Measurements from ENCODE around the gene WHAMM. TPM values are rescaled to one million over a fixed set of nuclear protein-coding genes. Genes with fewer than 3 reads are reported as not detected.
"Not testable (repeated sequence)": the region's sequence is repeated elsewhere in the genome, so short reads cannot be mapped to it uniquely, and the experiment has no call there.

The WHAMM gene
- polyA plus RNA-seq, 3 donors = 9.6 to 18.4 (median 11.4) TPM

DNA sequence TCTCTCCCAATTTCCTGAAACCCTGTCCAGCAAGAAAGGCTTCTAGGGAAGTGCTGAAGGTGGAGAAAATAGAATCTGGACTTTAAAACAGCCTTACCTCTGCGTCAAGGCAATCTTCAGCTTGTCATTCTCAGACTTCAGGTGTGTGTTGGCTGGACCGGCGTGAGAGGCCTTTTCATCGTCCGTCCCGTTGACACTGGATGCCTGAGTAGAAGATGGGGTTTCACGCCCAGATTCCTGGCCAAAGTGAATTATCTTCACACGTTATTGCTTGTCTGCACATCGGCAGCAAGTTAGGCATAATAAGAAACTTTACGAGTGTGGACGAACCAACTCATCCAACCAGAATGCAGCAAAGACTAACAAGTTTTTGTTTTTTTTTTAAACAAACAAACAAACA, 49.5 kb downstream of the WHAMM start:
- DNase-seq = no peak

DNA sequence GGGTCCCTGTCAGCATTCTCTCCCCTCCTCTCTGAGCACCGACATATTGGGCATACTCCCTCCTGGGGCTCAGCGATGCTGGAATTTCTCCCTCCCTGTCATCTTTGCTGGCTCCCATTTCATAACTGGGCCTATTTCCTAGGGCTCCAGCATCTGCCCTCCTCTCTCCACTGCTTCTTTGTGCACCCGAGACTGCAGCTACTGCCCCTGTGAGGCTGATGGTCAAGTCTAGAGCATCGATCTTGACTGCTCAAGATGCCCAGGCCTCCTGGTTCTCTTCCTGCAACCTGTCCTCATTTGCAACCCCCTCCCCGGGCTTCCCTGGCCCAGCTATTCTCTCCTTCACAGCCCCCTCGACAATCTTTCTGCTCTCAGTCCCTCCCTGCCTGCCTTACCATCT, 53.5 kb downstream of the WHAMM start:
- no peak for DNase-seq

DNA sequence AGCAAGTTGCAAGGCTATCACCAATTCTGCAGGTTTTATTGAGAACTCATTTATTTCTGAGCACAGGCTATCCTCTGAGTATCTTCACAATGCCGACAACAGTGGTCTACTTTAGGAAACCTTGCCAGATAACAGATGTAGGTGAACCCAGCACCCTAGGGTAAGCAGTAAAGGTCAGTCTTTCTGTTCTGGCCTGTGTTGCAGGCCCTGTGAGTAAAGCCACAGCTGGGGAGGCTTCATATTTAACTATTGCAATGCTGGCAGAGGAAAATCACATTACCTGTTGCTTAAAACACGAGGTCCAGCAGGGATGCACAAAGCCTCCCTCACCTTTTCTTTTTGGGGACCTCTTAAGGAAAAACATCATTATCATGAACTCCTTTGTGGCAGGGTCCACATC, 55.5 kb downstream of the WHAMM start:
- no peak for DNase-seq

DNA sequence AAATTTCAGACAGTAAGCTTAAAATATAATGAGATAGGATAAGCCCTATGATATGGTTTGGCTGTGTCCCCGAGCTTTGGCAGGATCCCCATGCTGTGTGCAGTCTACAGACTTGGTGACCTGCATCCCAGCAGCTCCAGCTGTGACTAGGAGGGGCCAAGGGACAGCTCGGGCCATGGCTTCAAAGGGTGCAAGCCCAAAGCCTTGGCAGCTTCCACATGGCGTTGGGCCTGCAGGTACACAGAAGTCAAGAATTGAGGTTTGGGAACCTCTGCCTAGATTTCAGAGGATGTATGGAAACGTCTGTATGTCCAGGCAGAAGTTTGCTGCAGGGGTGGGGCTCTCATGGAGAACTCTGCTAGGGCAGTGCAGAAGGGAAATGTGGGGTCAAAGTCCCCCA, 56.2 kb downstream of the WHAMM start:
- not testable (repeated sequence) for DNase-seq

DNA sequence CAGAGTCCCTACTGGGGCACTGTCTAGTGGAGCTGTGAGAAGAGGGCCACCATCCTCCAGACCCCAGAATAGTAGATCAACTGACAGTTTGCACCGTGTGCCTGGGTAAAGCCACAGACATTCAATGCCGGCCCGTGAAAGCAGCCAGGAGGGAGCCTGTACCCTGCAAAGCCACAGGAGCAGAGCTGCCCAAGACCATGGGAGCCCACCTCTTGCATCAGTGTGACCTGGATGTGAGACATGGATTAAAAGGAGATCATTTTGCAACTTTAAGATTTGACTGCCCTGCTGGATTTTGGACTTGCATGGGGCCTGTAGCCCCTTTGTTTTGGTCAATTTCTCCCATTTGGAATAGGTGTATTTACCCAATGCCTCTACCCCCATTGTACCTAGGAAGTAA, 56.6 kb downstream of the WHAMM start:
- not testable (repeated sequence) for DNase-seq

DNA sequence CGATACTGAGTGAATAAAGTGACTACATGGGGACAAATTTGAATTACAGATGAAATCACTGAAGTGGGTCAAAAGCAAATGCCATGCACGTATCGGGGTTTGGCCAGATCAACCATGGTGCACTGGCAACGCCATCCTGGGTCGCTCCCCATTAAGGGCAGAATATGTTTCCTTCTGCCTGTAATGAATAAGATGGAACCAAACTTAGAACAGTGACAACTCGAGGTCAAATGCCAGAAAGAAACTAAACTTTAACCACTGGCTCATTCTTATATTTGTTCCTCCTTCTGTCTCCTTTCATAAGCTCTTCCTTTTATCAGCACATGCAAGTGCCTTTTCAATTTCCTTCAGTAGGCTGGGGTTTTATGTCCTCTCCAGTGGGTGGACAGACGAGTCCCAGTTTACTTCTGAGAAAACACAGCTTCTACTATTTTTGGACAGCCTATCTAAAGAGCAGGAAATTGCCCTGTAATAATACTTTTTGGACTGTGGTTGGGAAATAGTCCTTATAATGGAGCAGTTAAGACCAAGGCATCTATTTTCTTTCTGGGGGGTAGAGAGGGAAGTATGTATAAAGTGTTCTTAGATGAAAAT, 61.4 kb downstream of the WHAMM start:
- DNase-seq = no peak

DNA sequence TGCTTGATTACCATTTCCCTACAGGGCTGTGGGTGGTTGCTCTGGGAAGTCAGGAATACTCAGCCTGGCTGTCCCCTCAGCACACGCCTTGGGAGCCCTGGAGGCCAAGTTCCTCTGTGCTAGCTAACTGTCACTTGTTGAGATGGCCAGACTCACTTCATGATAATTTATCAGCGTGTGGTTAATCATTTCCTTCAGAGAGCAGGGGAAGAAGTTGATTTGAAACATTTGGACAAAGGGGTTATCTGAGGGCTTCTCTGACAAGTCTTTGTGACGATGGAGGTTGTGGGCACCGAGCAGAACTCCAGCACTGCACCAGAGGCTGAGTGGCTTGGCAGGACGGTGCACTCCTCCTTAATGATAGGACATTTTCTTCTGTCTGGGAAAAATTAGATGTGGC, 61.9 kb downstream of the WHAMM start:
- no peak for DNase-seq

DNA sequence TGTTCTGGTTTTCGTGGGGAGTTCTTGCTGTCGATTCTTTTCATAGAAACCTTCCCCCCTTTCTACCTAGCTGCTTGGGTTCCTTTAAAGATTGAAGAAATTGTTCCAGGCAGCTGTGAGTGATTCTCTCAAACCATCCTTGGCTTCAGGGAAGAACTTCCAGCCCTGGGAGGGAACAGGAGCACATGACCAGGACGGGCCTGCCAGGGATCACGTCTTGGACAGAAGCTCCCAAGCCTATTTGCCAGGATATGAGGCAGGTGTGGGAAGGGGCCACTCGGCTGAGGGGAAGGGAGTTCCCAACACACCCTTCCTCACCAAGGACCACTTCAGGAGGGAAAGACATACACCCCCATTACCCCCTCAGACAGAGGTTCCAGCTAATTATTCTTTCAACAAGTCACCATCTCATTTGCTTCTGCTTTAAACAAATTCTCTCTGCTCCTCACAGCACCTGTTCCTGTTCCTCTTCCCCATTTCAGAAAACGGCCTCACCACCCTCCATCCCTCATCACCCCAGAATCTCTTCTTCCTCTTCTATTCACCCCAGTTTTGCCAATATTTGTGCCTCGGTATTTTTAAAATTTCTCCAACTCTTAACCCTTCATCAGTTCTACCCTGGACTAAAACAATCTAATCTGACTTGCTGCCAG, 62.5 kb downstream of the WHAMM start:
- DNase-seq = no peak

DNA sequence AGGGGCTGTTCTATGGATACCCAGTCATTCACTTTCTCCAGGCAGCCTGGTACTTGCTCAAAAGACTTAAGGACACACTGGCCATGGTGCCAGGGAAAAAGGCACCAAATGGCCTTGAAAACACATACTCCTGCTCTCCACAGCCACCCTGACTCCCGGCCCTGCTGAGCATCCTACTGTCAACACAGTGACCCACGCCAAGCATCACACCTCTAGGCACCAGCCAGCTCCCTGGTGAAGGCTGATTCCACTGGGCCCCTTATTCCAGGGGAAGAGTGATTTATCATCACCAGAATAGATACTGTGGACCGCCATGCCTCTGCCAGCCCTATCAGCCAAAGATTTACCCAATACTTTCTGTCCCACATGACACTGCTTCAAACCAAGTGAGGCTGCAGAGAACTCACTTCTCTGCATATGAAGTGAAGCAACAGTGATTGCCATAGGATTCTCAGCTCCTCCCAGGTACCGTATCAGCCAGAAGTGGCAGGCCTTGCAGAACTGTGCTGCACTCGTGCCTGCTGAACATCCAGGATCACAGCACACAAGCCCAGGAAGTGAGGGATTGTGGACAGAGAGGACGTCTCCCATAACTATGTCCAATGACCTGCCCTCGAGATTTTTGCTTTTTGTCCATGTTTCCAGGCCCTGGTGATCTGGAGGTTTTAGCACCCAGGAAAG, 63.7 kb downstream of the WHAMM start:
- no peak for DNase-seq

DNA sequence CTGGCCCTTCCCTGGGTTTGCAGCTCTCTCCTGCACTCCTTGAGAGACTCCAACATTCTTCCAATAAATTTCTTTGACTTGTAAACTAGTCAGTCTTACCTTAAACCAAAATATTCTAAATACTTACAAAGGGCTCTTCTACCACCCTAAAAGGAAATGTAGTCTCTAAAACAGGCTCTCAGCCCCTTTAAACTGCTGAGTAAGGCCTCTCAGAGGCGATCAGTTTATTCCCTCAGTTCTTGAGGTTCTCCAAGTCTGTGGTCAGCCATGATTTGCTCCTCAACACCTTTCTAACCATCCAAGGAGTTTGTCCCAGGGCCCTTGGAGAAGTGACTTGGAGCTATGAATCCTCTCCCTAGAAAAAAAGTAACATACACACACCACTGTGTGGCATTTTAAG, 64.8 kb downstream of the WHAMM start:
- no peak for DNase-seq

DNA sequence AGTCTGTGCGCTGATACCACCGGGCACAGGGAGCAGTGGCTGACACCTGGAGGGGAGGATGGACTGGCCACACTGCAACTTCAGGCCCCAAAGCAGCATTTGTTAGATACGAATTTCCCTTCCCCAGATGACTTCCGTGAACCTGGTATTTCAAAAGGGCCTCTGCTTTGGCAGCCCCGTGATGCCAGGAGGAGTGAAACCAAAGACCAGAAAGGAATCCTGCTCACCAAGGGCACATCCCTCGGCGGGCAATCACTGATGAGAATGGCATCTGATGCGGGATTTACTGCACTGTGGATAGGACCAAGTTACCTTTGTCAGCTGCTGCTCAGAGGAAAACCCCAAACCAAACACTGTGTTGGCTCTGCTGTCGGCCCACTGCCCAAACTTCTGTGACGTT, 65.5 kb downstream of the WHAMM start:
- DNase-seq = no peak

DNA sequence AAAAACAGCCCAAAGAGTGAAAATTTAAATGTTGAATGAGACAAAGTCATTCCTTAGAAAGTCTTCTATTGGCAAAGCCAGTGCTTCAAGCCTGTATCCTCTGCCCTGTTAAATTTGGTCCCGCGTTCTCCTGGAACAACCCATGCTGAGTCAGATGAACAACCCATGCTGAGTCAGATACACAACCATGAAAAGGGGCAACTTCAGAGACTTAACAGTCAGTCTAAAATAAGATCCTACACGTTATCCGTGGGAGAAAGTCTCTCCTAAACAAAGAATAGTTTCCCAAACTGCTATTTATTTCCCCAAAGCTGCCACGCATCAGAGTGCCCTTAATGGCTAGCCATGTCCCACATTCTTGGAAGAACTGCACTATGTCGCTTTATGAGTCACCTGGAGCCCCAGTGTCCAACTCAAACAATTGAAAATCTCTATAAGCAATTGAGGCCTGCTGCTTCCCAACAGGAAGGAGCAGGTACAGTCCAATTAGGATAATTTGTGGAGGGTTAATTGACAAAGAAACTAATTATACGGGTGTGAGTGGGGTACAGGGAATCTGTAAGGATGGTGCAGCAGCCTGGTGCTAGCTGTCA, 66.1 kb downstream of the WHAMM start:
- DNase-seq = no peak

DNA sequence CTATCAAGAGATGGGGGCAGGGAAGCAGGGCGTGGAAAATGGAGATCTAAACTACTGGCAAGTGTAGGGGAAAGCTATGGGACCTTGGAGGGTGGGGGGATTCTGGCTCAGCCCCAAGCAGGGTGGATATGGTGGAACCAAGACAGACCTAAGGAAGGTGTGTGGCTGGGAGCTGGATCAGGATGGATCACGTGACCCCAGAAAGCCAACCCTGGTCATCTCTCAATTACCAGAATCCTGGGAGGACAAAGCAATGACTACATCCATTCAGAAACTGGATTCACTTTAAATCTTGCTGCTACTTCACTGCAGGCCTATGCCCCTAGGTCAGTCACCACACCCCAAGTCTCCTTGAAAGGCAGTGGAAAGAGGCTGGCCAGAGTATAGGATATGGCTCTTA, 68.4 kb downstream of the WHAMM start:
- DNase-seq = no peak

DNA sequence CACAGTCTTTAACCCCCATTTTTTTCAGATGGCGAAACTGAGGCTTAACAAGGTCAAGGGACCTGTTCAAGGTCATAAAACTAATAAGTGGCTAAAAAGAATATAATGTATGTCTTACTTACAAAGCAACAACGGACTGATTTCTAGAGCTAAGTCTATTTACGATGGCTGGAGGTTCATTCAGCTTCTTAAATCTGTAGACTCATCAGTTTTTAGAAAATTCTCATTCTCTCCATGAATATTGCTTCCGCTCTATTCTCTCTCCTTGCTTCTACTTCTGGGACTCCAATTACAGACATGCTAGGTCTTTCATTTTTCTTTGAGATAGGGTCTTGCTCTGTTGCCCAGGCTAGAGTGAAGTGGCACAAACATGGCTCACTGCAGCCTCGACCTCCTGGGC, 68.9 kb downstream of the WHAMM start:
- DNase-seq = no peak

DNA sequence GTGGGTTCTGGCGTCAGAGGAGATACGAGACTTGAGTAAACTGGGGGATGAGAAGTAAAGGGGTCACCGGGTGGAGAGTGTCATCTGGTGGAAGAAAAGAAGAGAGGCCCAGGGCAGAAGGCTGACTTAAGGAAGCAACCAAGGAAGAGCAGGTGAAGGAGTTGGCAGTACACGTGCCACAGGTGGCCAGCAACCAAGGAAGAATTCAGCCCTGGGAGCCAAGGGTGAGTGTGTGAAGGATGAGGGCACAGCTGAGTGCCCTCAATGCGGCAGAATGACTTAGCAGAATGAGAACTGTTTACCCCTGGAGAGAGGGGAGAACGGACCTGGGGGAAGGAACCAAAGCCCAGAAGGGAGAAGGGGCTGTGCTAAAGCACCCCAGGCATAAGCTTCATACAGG, 71.3 kb downstream of the WHAMM start:
- DNase-seq = no peak

DNA sequence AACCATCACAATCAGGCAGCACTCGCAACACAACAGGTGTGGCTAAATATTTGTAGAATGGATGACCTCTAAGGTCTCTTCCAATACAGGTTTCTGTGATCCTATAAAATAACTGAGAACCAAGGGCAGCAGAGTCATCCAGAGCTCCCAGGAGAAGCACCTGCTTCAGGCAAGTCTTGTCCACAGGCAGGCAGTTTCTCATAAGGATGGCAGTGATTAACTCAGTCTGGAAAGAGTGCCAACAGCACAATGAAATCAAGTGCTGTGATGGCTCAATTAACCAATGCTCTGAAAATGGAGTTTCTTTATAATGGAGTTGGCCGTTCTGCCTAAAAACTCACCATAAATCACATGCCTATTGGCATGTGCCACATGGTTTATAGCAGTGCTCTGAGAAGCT, 72.3 kb downstream of the WHAMM start:
- DNase-seq = no peak

DNA sequence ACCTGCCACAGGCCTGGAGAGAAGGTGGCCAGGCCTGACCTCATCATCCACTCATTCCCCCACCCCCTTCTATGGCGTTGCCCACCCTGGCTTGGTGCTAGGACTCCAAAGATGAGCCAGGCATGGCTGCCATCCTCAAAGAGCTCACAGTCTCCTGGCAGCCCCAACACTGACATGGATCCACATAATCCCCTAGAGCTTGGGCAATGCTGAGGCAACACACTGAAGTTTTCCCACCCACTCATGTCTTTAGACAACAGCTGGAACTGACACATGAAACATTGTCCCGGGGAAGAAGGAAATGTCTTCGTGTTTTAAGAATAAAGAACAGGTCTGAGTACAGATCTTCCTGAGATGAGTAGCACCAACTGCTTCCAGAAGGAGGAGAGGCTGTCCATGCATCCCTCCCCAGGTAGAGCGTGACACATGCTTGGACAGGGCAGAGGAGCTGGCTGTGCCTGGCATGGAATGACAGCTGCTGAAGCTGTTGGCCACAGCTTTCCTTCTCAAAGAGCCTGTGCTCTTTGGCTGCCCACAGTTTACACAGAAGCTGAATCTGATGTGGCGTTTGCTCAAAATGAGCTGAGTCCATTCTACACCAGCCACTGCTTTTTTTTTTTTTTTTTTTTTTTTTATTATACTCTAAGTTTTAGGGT, 73.0 kb downstream of the WHAMM start:
- DNase-seq = no peak

Other genes with a start within 250 kb of the WHAMM start
- 1 to 10 TPM; 2.0 to 3.2 (median 2.3) TPM for gene CPEB1, start 162.3 kb upstream of the WHAMM start, polyA plus RNA-seq (ENCODE audit: insufficient read length in 3 of 3)
- gene AP3B2, start 99.8 kb upstream of the WHAMM start, polyA plus RNA-seq (ENCODE audit: insufficient read length in 3 of 3) = 1 to 10 TPM; 4.4 to 4.6 (median 4.5) TPM
- under 1 TPM; 0.18 to 0.40 (median 0.19) TPM for gene FSD2, start 3.6 kb upstream of the WHAMM start, polyA plus RNA-seq (ENCODE audit: insufficient read length in 3 of 3)
- 10 to 100 TPM; 31.9 to 35.8 (median 33.9) TPM for gene HOMER2, start 143.1 kb downstream of the WHAMM start, polyA plus RNA-seq (ENCODE audit: insufficient read length in 3 of 3)
- 10 to 100 TPM; 37.2 to 43.2 (median 41.0) TPM for gene RAMAC, start 176.6 kb downstream of the WHAMM start, polyA plus RNA-seq (ENCODE audit: insufficient read length in 3 of 3)
- 10 to 100 TPM; 24.8 to 32.9 (median 31.7) TPM for gene C15orf40, start 202.0 kb downstream of the WHAMM start, polyA plus RNA-seq (ENCODE audit: insufficient read length in 3 of 3)